NT2/D1 (cell line): ENCODE measurements around the gene XRN1.

ENCODE experiments used
- SUZ12 ChIP-seq: IDR thresholded peaks from 2 replicates; pipeline ENCODE4 v1.6.1; 2011; ENCODE audit not compliant: insufficient read length, insufficient read depth; ENCODE audit errors: extremely low read depth
- YY1 ChIP-seq: IDR thresholded peaks from 2 replicates; pipeline ENCODE4 v1.6.1; 2011; ENCODE audit not compliant: insufficient read length, insufficient read depth
- ZNF274 ChIP-seq: IDR thresholded peaks from 2 replicates; pipeline ENCODE4 v1.6.1; 2011; ENCODE audit warnings: mild to moderate bottlenecking, low read depth, low read length

DNA sequence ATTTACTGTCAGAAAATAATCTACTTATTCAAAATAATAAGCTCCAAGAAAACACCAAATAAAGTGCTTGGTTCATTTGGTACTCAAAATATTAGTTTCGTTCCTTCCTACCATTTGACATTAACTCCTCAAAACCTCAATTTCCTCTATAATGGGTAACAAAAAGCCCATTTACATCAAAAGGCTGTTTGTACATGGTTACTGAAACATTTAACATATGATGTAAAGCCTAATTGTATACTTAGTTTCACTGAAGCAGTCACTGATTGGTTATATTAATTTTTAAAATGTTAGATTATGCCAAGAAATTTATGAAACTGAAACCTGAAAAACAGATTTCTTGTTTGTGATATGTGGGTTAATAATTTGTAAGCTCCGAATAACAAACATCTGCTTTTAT is 14.7 kb downstream of the XRN1 start:
- TF ChIP-seq ZNF274 (no peak), YY1 (no peak), SUZ12 (no peak)
